Transverse colon (tissue), 4 donors: ENCODE results near the gene NCAPD2. TPM values are rescaled to one million over a fixed set of nuclear protein-coding genes. Genes with fewer than 3 reads are reported as not detected.
"Not testable (repeated sequence)": the region's sequence is repeated elsewhere in the genome, so short reads cannot be mapped to it uniquely, and the experiment has no call there.

Experiments
- DNase-seq: peaks from one replicate; pipeline ENCODE4 v3.0.0-alpha.2; 2019
- H3K27ac ChIP-seq, 4 donors: fragments of 200-600 bp; sonication (generic); 2 replicates each; pipeline ENCODE4 v1.5.1; 2016 to 2018; ENCODE audit warnings: inconsistent platforms in 4 of 4
- H3K27me3 ChIP-seq: fragments of 200-600 bp; sonication (generic); 2 replicates; pipeline ENCODE4 v1.5.1; 2017; ENCODE audit warnings: inconsistent platforms
- H3K36me3 ChIP-seq, 4 donors: fragments of 200-600 bp; sonication (generic); 2 replicates each; pipeline ENCODE4 v1.5.1; 2017 to 2019; ENCODE audit warnings: inconsistent platforms in 4 of 4
- H3K4me1 ChIP-seq, 4 donors: fragments of 200-600 bp; sonication (generic); 2 replicates each; pipeline ENCODE4 v1.5.1; 2017 to 2020; ENCODE audit warnings: inconsistent platforms in 4 of 4
- H3K4me3 ChIP-seq, 4 donors: fragments of 200-600 bp; sonication (generic); 1 replicate in 1 of 4; 2 replicates in 3 of 4; pipeline versions ENCODE4 v1.5.1 to v1.6.1; 2017 to 2019; ENCODE audit warnings: inconsistent platforms in 4 of 4
- H3K9me3 ChIP-seq, 2 donors: fragments of 200-600 bp; sonication (generic); 2 replicates each; pipeline ENCODE4 v1.5.1; 2017 to 2019; ENCODE audit warnings: inconsistent platforms in 2 of 2
- CTCF ChIP-seq, 5 experiments: fragments of 200-600 bp in 3 of 5; fragments of 450-650 bp in 2 of 5; sonication (generic) in 3 of 5; IDR thresholded peaks; 1 replicate in 2 of 5; 2 replicates in 3 of 5; pipeline ENCODE4 v1.5.1; 2016 to 2017; ENCODE audit warnings: antibody characterized with exemption in 5 of 5, inconsistent platforms in 3 of 5, mild to moderate bottlenecking in 2 of 5, moderate library complexity in 1 of 5
- EP300 ChIP-seq: sonication (generic); formaldehyde crosslinking; IDR thresholded peaks from one replicate; pipeline ENCODE4 v1.6.1; 2017; ENCODE audit warnings: antibody characterized with exemption, low read depth
- POLR2A ChIP-seq: fragments of 450-650 bp; IDR thresholded peaks from one replicate; pipeline ENCODE4 v1.6.1; 2016; ENCODE audit warnings: antibody characterized with exemption, mild to moderate bottlenecking, moderate library complexity
- POLR2AphosphoS5 ChIP-seq, 3 donors: sonication (generic); formaldehyde crosslinking; IDR thresholded peaks; one replicate each; pipeline ENCODE4 v1.6.1; 2016; ENCODE audit warnings: antibody characterized with exemption in 3 of 3
- WGBS, 2 donors: methylation state at CpG; one replicate each; pipeline ENCODE4 v1.1.5; 2018; ENCODE audit warnings: low coverage in 1 of 2; 5-methylcytosine and 5-hydroxymethylcytosine counted together
- in situ Hi-C, 4 donors: fragments of 200-750 bp; cut with MboI; loops; one replicate each; pipeline versions ENCODE4 v1.15.0 to v1.15.1; 2017; ENCODE audit warnings: low sequenced_read_pairs in 3 of 4, low pct_ligation_motif_present in 1 of 4, low pct_unique_long_range_greater_than_20kb in 1 of 4
- intact Hi-C: fragments of 100-400 bp; cut with DNase I; formaldehyde crosslinking; loops from one replicate; pipeline ENCODE4 v1.15.1; 2023; ENCODE audit warnings: low total_unique reads
- total RNA-seq, 4 donors: library from RNA; depleted of rRNA; stranded (reverse); fragments of >200 nt; gene quantifications; one replicate each; pipeline ENCODE4 v1.1.0, GENCODE V29; 2016

NCAPD2 gene
- total RNA-seq, 4 donors from 2014 or later: 18.3 to 20.2 (median 19.2) TPM

GRCh38 chr12:6535960-6536847, 42.3 kb downstream of the NCAPD2 start:
- peaks cover 0 to 16% (median 6%) of the 10 kb centered on the region in 4 donors for H3K36me3 ChIP-seq
- peak overlapping the region; percentile 72 to 88 (median 78) for H3K4me3 ChIP-seq
- peak overlapping the region; percentile 94 to 98 (median 98) for H3K27ac ChIP-seq
- intact Hi-C loops: loop anchor here (5.0 to 10.0 kb wide), 2 partner anchors 114 to 211 kb away; no protein-coding TSS in a partner anchor
- WGBS, 2 donors: 0 to 45% methylated on average over 1 to 10 of the region's 10 CpGs
- peaks cover 42 to 81% (median 61%) of the 10 kb centered on the region in 4 donors for H3K4me1 ChIP-seq
- TF ChIP-seq POLR2A: no peak
- no peak for TF ChIP-seq EP300
- TF ChIP-seq CTCF (IDR thresholded peaks at IDR 0.05): no peak
- in situ Hi-C loops: loop anchor here in 1 of 4 donors (25.0 kb wide), 2 partner anchors 99 to 199 kb away; partner anchors contain the start of genes CD27 and TNFRSF1A
- no peaks in the 10 kb centered on the region for H3K27me3 ChIP-seq
- H3K9me3 ChIP-seq: no peaks in the 10 kb centered on the region
- no peak for DNase-seq

DNA sequence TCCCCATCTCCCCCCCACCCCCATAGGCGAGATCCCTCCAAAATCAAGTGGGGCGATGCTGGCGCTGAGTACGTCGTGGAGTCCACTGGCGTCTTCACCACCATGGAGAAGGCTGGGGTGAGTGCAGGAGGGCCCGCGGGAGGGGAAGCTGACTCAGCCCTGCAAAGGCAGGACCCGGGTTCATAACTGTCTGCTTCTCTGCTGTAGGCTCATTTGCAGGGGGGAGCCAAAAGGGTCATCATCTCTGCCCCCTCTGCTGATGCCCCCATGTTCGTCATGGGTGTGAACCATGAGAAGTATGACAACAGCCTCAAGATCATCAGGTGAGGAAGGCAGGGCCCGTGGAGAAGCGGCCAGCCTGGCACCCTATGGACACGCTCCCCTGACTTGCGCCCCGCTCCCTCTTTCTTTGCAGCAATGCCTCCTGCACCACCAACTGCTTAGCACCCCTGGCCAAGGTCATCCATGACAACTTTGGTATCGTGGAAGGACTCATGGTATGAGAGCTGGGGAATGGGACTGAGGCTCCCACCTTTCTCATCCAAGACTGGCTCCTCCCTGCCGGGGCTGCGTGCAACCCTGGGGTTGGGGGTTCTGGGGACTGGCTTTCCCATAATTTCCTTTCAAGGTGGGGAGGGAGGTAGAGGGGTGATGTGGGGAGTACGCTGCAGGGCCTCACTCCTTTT, 43.1 kb downstream of the NCAPD2 start:
- H3K27me3 ChIP-seq: no peaks in the 10 kb centered on the region
- peak overlapping the region; percentile 94 to 98 (median 98) for H3K27ac ChIP-seq
- 67 to 71% methylated on average over 3 to 19 of the region's 19 CpGs for WGBS, 2 donors
- H3K9me3 ChIP-seq: no peaks in the 10 kb centered on the region
- in situ Hi-C loops (loop anchor here in 1 of 4 donors (25.0 kb wide), 2 partner anchors 100 to 200 kb away; partner anchors contain the start of genes CD27 and TNFRSF1A), intact Hi-C loops (loop anchor here (5.0 to 10.0 kb wide), 2 partner anchors 115 to 212 kb away; no protein-coding TSS in a partner anchor)
- peaks cover 0 to 16% (median 6%) of the 10 kb centered on the region in 4 donors for H3K36me3 ChIP-seq
- H3K4me1 ChIP-seq: peaks cover 42 to 87% (median 66%) of the 10 kb centered on the region in 4 donors
- DNase-seq: no peak
- no peak overlapping the region for H3K4me3 ChIP-seq
- TF ChIP-seq CTCF (IDR thresholded peaks at IDR 0.05) (no peak), POLR2AphosphoS5 (IDR thresholded peaks at IDR 0.05) (no peak), EP300 (no peak), POLR2A (no peak)

DNA sequence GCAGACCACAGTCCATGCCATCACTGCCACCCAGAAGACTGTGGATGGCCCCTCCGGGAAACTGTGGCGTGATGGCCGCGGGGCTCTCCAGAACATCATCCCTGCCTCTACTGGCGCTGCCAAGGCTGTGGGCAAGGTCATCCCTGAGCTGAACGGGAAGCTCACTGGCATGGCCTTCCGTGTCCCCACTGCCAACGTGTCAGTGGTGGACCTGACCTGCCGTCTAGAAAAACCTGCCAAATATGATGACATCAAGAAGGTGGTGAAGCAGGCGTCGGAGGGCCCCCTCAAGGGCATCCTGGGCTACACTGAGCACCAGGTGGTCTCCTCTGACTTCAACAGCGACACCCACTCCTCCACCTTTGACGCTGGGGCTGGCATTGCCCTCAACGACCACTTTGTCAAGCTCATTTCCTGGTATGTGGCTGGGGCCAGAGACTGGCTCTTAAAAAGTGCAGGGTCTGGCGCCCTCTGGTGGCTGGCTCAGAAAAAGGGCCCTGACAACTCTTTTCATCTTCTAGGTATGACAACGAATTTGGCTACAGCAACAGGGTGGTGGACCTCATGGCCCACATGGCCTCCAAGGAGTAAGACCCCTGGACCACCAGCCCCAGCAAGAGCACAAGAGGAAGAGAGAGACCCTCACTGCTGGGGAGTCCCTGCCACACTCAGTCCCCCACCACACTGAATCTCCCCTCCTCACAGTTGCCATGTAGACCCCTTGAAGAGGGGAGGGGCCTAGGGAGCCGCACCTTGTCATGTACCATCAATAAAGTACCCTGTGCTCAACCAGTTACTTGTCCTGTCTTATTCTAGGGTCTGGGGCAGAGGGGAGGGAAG, 43.9 kb downstream of the NCAPD2 start:
- in situ Hi-C loops: loop anchor here in 1 of 4 donors (25.0 kb wide), 2 partner anchors 100 to 200 kb away; partner anchors contain the start of genes CD27 and TNFRSF1A
- H3K4me3 ChIP-seq, H3K27me3 ChIP-seq, H3K9me3 ChIP-seq: not testable (repeated sequence)
- peak overlapping the region; percentile 94 to 98 (median 98) for H3K27ac ChIP-seq
- peak; percentile 92 to 95 (median 94) for TF ChIP-seq CTCF (IDR thresholded peaks at IDR 0.05)
- peak in 2 of 3 donors; percentile 30 to 42 for TF ChIP-seq POLR2AphosphoS5 (IDR thresholded peaks at IDR 0.05)
- peaks cover 35 to 85% (median 66%) of the 10 kb centered on the region in 4 donors for H3K4me1 ChIP-seq
- H3K36me3 ChIP-seq: peaks cover 0 to 16% (median 6%) of the 10 kb centered on the region in 4 donors
- peak; percentile 88 for DNase-seq
- 0 to 29% methylated on average over 2 to 17 of the region's 17 CpGs for WGBS, 2 donors
- intact Hi-C loops: loop anchor here (5.0 to 10.0 kb wide), 2 partner anchors 115 to 213 kb away; no protein-coding TSS in a partner anchor
